ENCODE results near the gene POLR2E.

Gene POLR2E

DNA sequence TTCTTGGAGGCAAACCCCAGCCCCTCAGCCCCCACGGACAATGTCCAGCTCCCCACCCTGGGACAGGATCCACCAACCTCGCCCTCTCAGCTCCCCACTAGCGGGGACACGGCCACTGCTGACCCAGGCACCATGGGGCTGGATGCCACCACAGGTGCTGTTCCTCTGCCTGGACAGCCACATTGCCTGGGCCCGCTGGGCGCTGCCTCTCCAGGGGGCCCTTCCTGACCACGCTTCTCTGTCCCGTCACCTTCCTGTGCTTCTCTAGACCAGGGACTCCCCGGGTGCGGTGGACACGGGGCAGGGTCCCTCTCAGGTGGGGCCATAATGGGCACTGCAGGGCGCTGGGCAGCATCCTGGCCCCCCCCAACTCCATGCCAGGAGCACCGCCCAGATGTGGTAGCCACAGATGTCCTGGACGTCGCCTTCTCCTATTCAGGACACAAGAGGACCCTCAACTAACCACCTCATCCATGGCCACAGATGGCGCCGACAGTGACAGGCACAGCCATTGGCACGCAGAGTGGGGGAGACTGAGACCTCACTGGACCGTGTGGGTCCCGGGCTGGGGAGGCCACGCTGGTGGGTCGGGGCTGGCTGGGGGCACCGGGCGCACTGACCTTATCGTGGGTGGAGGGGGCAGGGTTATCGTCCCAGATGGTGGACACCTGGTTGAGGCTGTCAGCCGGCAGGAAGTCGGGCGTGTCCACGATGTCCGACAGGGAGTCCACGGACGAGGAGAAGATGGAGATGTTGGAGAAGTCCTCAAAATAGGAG, 32.0 kb upstream of the POLR2E start:
- peaks cover 44% of the 10 kb centered on the region for H3K79me2 ChIP-seq (ENCODE audit: insufficient read depth, low read length)
- H3K4me3 ChIP-seq (ENCODE audit: low read length, poor library complexity, severe bottlenecking): no peak overlapping the region
- H3K9me2 ChIP-seq (replicated peaks; ENCODE audit: low read depth, low read length): no peaks in the 10 kb centered on the region
- peaks cover 42% of the 10 kb centered on the region; the same call in 1 of the 2 replicates for H3K36me3 ChIP-seq (ENCODE audit: insufficient read depth, low read length)
- H3K9ac ChIP-seq (ENCODE audit: low read depth, low read length, poor library complexity, severe bottlenecking): no peak overlapping the region
- no peak overlapping the region for H3K4me2 ChIP-seq (ENCODE audit: low read depth, low read length, poor library complexity, severe bottlenecking)
- peaks cover 16% of the 10 kb centered on the region for H4K20me1 ChIP-seq (ENCODE audit: insufficient read depth, low read length, poor library complexity, severe bottlenecking)
- peaks cover 18% of the 10 kb centered on the region for H3K4me1 ChIP-seq (ENCODE audit: insufficient read depth, low read length, poor library complexity, severe bottlenecking)
- no peaks in the 10 kb centered on the region for H3K9me3 ChIP-seq (ENCODE audit: insufficient read depth, low read depth, low read length)
- H3K27me3 ChIP-seq (ENCODE audit: insufficient read depth, low read length, poor library complexity, severe bottlenecking): no peaks in the 10 kb centered on the region
- H2AFZ ChIP-seq (ENCODE audit: low read length): no peak overlapping the region
- TF ChIP-seq EZH2phosphoT487 (IDR thresholded peaks at IDR 0.05; ENCODE audit: borderline replicate concordance): no peak
- TF ChIP-seq, protein P1, sequence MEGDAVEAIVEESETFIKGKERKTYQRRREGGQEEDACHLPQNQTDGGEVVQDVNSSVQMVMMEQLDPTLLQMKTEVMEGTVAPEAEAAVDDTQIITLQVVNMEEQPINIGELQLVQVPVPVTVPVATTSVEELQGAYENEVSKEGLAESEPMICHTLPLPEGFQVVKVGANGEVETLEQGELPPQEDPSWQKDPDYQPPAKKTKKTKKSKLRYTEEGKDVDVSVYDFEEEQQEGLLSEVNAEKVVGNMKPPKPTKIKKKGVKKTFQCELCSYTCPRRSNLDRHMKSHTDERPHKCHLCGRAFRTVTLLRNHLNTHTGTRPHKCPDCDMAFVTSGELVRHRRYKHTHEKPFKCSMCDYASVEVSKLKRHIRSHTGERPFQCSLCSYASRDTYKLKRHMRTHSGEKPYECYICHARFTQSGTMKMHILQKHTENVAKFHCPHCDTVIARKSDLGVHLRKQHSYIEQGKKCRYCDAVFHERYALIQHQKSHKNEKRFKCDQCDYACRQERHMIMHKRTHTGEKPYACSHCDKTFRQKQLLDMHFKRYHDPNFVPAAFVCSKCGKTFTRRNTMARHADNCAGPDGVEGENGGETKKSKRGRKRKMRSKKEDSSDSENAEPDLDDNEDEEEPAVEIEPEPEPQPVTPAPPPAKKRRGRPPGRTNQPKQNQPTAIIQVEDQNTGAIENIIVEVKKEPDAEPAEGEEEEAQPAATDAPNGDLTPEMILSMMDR (conservative IDR thresholded peaks at IDR 0.05; ENCODE audit: low read length): no peak
- H3F3A ChIP-seq (ENCODE audit: low read depth): no peaks in the 10 kb centered on the region

DNA sequence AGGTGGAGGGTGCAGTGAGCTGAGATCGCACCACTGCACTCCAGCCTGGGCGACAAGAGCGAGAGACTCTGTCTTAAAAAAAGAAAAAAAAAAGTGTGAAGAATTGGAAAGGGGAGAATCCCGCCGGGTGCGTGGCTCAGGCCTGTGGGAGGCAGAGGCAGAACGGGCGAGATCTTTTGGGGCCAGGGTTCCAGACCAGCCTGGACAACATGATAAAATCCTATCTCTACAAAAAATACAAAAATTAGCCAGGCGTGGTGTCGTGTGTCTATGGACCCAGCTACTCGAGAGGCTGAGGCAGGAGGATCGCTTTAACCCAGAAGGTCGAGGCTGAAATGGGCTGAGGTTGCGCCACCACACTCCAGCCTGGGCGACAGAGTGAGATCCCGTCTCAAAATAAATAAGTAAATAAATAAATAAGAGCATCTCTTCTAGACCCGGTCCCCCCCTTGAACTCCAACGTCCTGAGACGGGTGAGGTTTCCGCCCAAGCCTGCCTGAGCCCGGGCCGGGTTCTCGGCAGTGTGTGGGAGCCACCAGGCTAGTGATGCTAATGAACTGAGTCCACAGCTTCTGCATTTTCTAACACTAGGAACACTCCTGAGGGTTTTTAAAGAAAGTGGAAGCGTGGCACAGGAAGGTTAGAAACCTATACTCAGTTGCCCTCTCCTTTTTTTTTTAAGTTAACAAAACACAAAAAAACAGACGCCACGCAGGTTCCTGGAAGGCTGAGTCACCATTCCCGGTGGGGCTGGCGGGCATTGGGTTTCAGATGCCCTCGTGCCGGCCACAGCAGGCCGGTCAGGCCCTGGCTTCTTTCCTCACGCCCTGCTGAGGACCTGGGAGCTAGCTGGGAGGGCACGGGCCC, 30.7 kb upstream of the POLR2E start:
- TF ChIP-seq, protein P1 (conservative IDR thresholded peaks at IDR 0.05; ENCODE audit: low read length): no peak
- no peak for TF ChIP-seq EZH2phosphoT487 (IDR thresholded peaks at IDR 0.05; ENCODE audit: borderline replicate concordance)
- Histone ChIP-seq H3K36me3 (ENCODE audit: insufficient read depth, low read length) (peaks cover 55% of the 10 kb centered on the region; the same call in 1 of the 2 replicates), H3K4me2 (ENCODE audit: low read depth, low read length, poor library complexity, severe bottlenecking) (no peak overlapping the region), H2AFZ (ENCODE audit: low read length) (no peak overlapping the region), H3F3A (ENCODE audit: low read depth) (no peaks in the 10 kb centered on the region), H3K79me2 (ENCODE audit: insufficient read depth, low read length) (peaks cover 33% of the 10 kb centered on the region), H3K4me3 (ENCODE audit: low read length, poor library complexity, severe bottlenecking) (no peak overlapping the region), H3K4me1 (ENCODE audit: insufficient read depth, low read length, poor library complexity, severe bottlenecking) (peaks cover 7% of the 10 kb centered on the region), H3K9me2 (replicated peaks; ENCODE audit: low read depth, low read length) (no peaks in the 10 kb centered on the region), H3K9ac (ENCODE audit: low read depth, low read length, poor library complexity, severe bottlenecking) (no peak overlapping the region), H3K9me3 (ENCODE audit: insufficient read depth, low read depth, low read length) (no peaks in the 10 kb centered on the region), H3K27me3 (ENCODE audit: insufficient read depth, low read length, poor library complexity, severe bottlenecking) (no peaks in the 10 kb centered on the region), H4K20me1 (ENCODE audit: insufficient read depth, low read length, poor library complexity, severe bottlenecking) (peaks cover 8% of the 10 kb centered on the region)

DNA sequence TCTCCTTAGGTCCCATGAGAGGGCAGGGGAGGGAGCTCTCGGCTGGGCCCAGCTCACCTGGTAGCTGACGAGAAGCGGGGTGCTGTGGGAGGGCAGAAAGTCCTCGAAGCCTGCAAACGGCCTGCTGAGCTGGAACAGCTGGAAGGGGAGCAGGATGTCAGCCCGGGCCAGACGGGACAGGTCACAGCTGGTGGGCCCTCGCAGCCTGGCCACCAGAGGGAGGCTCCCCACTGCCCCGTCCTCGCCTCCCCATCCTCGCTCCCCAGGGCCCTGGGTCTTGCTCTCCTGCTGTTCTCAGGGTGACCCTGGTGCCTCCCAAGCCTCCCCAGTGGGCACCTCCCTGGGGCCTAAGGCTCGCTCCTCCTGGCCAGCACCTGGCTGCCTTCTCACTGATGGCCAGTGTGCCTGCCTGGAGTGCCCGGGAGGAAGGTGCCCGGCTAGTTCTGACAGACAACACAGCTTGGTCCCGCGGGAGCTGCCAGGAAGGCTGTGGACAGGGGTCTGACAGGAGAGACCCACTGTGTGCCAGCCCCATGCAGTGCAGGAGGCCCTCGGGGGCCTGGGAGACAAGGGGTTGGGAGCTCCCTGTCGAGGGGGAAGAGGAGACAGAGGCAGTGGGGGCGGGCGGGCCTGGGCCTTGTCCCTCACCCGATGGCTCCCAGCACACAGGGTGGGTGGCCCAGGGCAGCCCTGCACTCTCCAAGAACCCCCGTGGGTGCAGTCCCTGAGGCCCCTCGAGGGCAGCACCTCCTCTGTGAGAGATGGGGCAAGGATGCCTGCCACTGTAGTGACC, 28.9 kb upstream of the POLR2E start:
- peaks cover 16% of the 10 kb centered on the region; the same call in 1 of the 2 replicates for H3K79me2 ChIP-seq (ENCODE audit: insufficient read depth, low read length)
- H3K4me2 ChIP-seq (ENCODE audit: low read depth, low read length, poor library complexity, severe bottlenecking): no peak overlapping the region
- no peaks in the 10 kb centered on the region for H3K9me3 ChIP-seq (ENCODE audit: insufficient read depth, low read depth, low read length)
- TF ChIP-seq, protein P1 (conservative IDR thresholded peaks at IDR 0.05; ENCODE audit: low read length): no peak
- TF ChIP-seq EZH2phosphoT487 (IDR thresholded peaks at IDR 0.05; ENCODE audit: borderline replicate concordance): no peak
- H4K20me1 ChIP-seq (ENCODE audit: insufficient read depth, low read length, poor library complexity, severe bottlenecking): peaks cover 5% of the 10 kb centered on the region
- no peak overlapping the region for H3K4me3 ChIP-seq (ENCODE audit: low read length, poor library complexity, severe bottlenecking)
- no peaks in the 10 kb centered on the region for H3K27me3 ChIP-seq (ENCODE audit: insufficient read depth, low read length, poor library complexity, severe bottlenecking)
- no peaks in the 10 kb centered on the region for H3K4me1 ChIP-seq (ENCODE audit: insufficient read depth, low read length, poor library complexity, severe bottlenecking)
- H3K9me2 ChIP-seq (replicated peaks; ENCODE audit: low read depth, low read length): no peaks in the 10 kb centered on the region
- H2AFZ ChIP-seq (ENCODE audit: low read length): no peak overlapping the region
- H3K36me3 ChIP-seq (ENCODE audit: insufficient read depth, low read length): peaks cover 69% of the 10 kb centered on the region; the same call in 1 of the 2 replicates
- no peak overlapping the region for H3K9ac ChIP-seq (ENCODE audit: low read depth, low read length, poor library complexity, severe bottlenecking)
- no peaks in the 10 kb centered on the region for H3F3A ChIP-seq (ENCODE audit: low read depth)

All from Loucy (cell line).